AG04449 (cell line): ENCODE measurements around the gene CIZ1.

Experiments used
- CTCF ChIA-PET: fragments of 350-600 bp; formaldehyde crosslinking; extraction: SDS; loops from one replicate; lab custom pipeline; 2021; ENCODE audit warnings: antibody characterized with exemption; lab: Yijun Ruan, JAX
- POLR2A ChIA-PET: fragments of 400-600, 350-600 bp; formaldehyde crosslinking; extraction: SDS; loops from one replicate; lab custom pipeline; 2020; ENCODE audit warnings: antibody characterized with exemption, inconsistent platforms; lab: Yijun Ruan, JAX
- DNase-seq: peaks from one replicate; pipeline ENCODE4 v3.0.0-alpha.2; 2010; ENCODE audit warnings: low read depth, low spot score
- H3K4me3 ChIP-seq: 2 replicates; pipeline ENCODE4 v1.5.1; 2011; ENCODE audit warnings: low read depth, mild to moderate bottlenecking, control low read depth, low read length
- CTCF ChIP-seq: IDR thresholded peaks from one replicate; pipeline ENCODE4 v1.5.1; 2011; ENCODE audit warnings: mild to moderate bottlenecking, moderate library complexity, low read length, control low read depth, inconsistent platforms; ENCODE audit not compliant: insufficient read depth; ENCODE audit errors: missing control alignments

CIZ1 gene

GRCh38 chr9:128149951-128150593 lies 41.3 kb downstream of the CIZ1 start:
- POLR2A ChIA-PET: no interaction called here
- DNase-seq: no peak
- CTCF ChIA-PET: interaction anchor here (1.1 to 1.3 kb wide), 2 partner anchors 25 to 33 kb away, joined by 3 read pairs; no protein-coding TSS in a partner anchor
- TF ChIP-seq CTCF: no peak
- H3K4me3 ChIP-seq: no peak overlapping the region

- CTCF ChIA-PET: no interaction called here
- POLR2A ChIA-PET: no interaction called here
- no peak for DNase-seq
- no peak for TF ChIP-seq CTCF
- H3K4me3 ChIP-seq: no peak within 1 kb of the TSS
These were observed 42.2 kb downstream of the CIZ1 start, which contains the start of gene LCN2 for GRCh38 chr9:128149001-128149701. Gene LCN2 (plus strand): TSS chr9:128149453. CDS start chr9:128149526, 73 bp downstream.

GRCh38 chr9:128148509-128149000 lies 42.8 kb downstream of the CIZ1 start:
- CTCF ChIA-PET: interaction anchor here (1.1 kb wide), 1 partner anchor 31 kb away, joined by 4 read pairs; no protein-coding TSS in a partner anchor
- POLR2A ChIA-PET: no interaction called here
- H3K4me3 ChIP-seq: no peak overlapping the region
- no peak for TF ChIP-seq CTCF
- DNase-seq: no peak

- CTCF ChIA-PET: interaction anchor here (1.5 to 1.6 kb wide), 2 partner anchors 17 to 29 kb away, joined by 5 read pairs; no protein-coding TSS in a partner anchor
- POLR2A ChIA-PET: no interaction called here
- TF ChIP-seq CTCF: no peak
- no peak overlapping the region for H3K4me3 ChIP-seq
- DNase-seq: no peak
These were observed 44.7 kb downstream of the CIZ1 start for GRCh38 chr9:128146591-128147120.

GRCh38 chr9:128145951-128146351 lies 45.4 kb downstream of the CIZ1 start:
- DNase-seq: no peak
- TF ChIP-seq CTCF: no peak
- CTCF ChIA-PET: interaction anchor here (1.1 to 1.6 kb wide), 3 partner anchors 16 to 28 kb away, joined by 3 to 5 read pairs (median 5); no protein-coding TSS in a partner anchor
- H3K4me3 ChIP-seq: no peak overlapping the region
- POLR2A ChIA-PET: no interaction called here

GRCh38 chr9:128145536-128145935 lies 45.8 kb downstream of the CIZ1 start:
- DNase-seq: no peak
- ChIA-PET CTCF (interaction anchor here (1.1 to 1.5 kb wide), 2 partner anchors 16 to 20 kb away, joined by 3 to 5 read pairs; no protein-coding TSS in a partner anchor), POLR2A (no interaction called here)
- no peak for TF ChIP-seq CTCF
- no peak overlapping the region for H3K4me3 ChIP-seq
